Measurements from ENCODE around the gene PDRG1. TPM values are rescaled to one million over a fixed set of nuclear protein-coding genes. Genes with fewer than 3 reads are reported as not detected.
A peak's percentile ranks its signal among the peaks of the same experiment; 100 is the strongest.

Gene PDRG1
- total RNA-seq, 1 experiment from 2014 or later: 48.2 TPM

DNA sequence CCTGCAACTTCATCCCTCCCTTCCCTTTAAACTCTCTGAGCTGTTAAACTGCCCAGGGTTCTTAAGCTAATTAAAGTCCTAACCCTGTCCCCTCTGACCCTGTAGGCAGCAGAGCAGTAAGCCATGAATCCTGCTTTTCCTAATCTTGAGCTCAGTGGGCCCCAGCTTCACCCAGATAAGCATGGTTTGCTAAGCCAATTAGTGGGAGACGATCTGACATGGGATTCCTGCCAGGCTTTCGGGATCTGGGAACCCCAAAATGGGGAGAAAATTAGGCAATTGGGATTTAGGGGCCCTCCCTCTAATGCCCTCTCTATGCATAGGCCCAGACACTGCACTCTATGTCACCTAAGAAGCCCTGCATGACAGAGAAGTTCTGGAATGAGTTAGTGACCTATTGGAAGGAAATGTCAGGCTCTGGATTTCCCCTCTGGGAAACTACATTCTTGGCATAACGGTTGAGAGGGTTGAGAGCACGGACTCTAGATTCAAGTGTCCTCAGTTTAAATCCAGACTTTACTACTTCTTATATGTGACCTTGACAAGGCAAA is 20.7 kb upstream of the PDRG1 start:
- intact Hi-C loops (cut with micrococcal nuclease; ENCODE audit: unreplicated experiment): loop anchor here (5.0 kb wide), 1 partner anchor 45 kb away; no protein-coding TSS in a partner anchor
- peak; percentile 87 for ATAC-seq

DNA sequence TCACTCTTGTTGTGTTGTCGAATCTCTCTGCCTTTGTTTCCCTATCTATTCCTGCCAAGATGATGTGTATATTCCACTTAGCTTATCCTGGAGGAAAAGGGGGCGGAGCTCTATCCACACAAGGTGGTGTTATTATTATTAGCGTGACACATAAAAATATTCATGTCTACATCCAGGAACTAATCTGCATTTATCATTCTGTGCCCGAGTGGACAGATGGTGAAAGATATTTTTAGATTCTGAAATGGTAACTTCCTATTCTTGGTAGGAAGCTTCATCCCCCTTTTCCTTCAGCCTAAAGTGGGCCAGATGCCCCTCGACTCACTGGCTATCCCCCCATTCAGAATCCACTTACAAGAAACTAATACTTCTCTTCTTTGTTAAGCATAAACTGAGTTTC is 18.1 kb upstream of the PDRG1 start:
- ChIA-PET POLR2A (interaction anchor here (1.1 kb wide), 1 partner anchor 90 kb away, joined by 5 read pairs; no protein-coding TSS in a partner anchor), CTCF (no interaction called here)
- Histone ChIP-seq H3K27me3 (ENCODE audit: control insufficient read depth, insufficient read depth, low read length) (peaks cover 9% of the 10 kb centered on the region), H3K9me3 (ENCODE audit: control insufficient read depth, insufficient read depth, low read depth, low read length) (no peaks in the 10 kb centered on the region), H3K4me3 (ENCODE audit: low read depth in 2 of 2, low read length in 2 of 2) (peak overlapping the region in 1 of 2 experiments; percentile 45; a peak in 2 of 4 replicates), H3K4me1 (ENCODE audit: control insufficient read depth, insufficient read depth, low read length) (peaks cover 67% of the 10 kb centered on the region), H3K27ac (ENCODE audit: low read length) (peak overlapping the region; percentile 93), H3K36me3 (ENCODE audit: control insufficient read depth, insufficient read depth, low read length) (no peaks in the 10 kb centered on the region)
- TF ChIP-seq TCF7L2 (IDR thresholded peaks at IDR 0.05; ENCODE audit: low read depth, low read length) (no peak), POLR2AphosphoS5 (IDR thresholded peaks at IDR 0.05; ENCODE audit: low read depth, low read length) (no peak)
- no TSS peak for BruUV-seq (replicated peaks)
- DNase-seq (ENCODE audit: low read depth, low spot score): no peak
- no peak for ATAC-seq
- intact Hi-C loops (cut with micrococcal nuclease; ENCODE audit: unreplicated experiment): loop anchor here (5.0 kb wide), 1 partner anchor 47 kb away; no protein-coding TSS in a partner anchor
- in situ Hi-C loops (cut with HindIII; ENCODE audit: low pct_unique_long_range_greater_than_20kb, low sequenced_read_pairs): loop anchor here (5.0 kb wide), 1 partner anchor 72 kb away; no protein-coding TSS in a partner anchor

More for the DNA sequence above, 20.7 kb upstream of the PDRG1 start:
- CTCF ChIA-PET: interaction anchor here (1.0 kb wide), 1 partner anchor 45 kb away, joined by 3 read pairs; no protein-coding TSS in a partner anchor
- Histone ChIP-seq H3K4me3 (ENCODE audit: low read depth in 2 of 2, low read length in 2 of 2) (no peak overlapping the region), H3K4me1 (ENCODE audit: control insufficient read depth, insufficient read depth, low read length) (peaks cover 79% of the 10 kb centered on the region), H3K27me3 (ENCODE audit: control insufficient read depth, insufficient read depth, low read length) (peaks cover 3% of the 10 kb centered on the region; the same call in 1 of the 2 replicates), H3K27ac (ENCODE audit: low read length) (peak overlapping the region; percentile 93), H3K9me3 (ENCODE audit: control insufficient read depth, insufficient read depth, low read depth, low read length) (no peaks in the 10 kb centered on the region), H3K36me3 (ENCODE audit: control insufficient read depth, insufficient read depth, low read length) (no peaks in the 10 kb centered on the region)
- BruUV-seq (replicated peaks): no TSS peak
- POLR2A ChIA-PET: no interaction called here
- in situ Hi-C loops (cut with HindIII; ENCODE audit: low pct_unique_long_range_greater_than_20kb, low sequenced_read_pairs): loop anchor here (5.0 kb wide), 1 partner anchor 70 kb away; no protein-coding TSS in a partner anchor
- DNase-seq (ENCODE audit: low read depth, low spot score): no peak
- TF ChIP-seq, protein P1, sequence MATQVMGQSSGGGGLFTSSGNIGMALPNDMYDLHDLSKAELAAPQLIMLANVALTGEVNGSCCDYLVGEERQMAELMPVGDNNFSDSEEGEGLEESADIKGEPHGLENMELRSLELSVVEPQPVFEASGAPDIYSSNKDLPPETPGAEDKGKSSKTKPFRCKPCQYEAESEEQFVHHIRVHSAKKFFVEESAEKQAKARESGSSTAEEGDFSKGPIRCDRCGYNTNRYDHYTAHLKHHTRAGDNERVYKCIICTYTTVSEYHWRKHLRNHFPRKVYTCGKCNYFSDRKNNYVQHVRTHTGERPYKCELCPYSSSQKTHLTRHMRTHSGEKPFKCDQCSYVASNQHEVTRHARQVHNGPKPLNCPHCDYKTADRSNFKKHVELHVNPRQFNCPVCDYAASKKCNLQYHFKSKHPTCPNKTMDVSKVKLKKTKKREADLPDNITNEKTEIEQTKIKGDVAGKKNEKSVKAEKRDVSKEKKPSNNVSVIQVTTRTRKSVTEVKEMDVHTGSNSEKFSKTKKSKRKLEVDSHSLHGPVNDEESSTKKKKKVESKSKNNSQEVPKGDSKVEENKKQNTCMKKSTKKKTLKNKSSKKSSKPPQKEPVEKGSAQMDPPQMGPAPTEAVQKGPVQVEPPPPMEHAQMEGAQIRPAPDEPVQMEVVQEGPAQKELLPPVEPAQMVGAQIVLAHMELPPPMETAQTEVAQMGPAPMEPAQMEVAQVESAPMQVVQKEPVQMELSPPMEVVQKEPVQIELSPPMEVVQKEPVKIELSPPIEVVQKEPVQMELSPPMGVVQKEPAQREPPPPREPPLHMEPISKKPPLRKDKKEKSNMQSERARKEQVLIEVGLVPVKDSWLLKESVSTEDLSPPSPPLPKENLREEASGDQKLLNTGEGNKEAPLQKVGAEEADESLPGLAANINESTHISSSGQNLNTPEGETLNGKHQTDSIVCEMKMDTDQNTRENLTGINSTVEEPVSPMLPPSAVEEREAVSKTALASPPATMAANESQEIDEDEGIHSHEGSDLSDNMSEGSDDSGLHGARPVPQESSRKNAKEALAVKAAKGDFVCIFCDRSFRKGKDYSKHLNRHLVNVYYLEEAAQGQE (IDR thresholded peaks at IDR 0.05; ENCODE audit: insufficient read depth in 1 of 2, low read depth in 2 of 2, low read length in 1 of 2): peak in 1 of 2 experiments; percentile 4; a peak in 2 of 4 replicates
- TF ChIP-seq, protein P2, sequence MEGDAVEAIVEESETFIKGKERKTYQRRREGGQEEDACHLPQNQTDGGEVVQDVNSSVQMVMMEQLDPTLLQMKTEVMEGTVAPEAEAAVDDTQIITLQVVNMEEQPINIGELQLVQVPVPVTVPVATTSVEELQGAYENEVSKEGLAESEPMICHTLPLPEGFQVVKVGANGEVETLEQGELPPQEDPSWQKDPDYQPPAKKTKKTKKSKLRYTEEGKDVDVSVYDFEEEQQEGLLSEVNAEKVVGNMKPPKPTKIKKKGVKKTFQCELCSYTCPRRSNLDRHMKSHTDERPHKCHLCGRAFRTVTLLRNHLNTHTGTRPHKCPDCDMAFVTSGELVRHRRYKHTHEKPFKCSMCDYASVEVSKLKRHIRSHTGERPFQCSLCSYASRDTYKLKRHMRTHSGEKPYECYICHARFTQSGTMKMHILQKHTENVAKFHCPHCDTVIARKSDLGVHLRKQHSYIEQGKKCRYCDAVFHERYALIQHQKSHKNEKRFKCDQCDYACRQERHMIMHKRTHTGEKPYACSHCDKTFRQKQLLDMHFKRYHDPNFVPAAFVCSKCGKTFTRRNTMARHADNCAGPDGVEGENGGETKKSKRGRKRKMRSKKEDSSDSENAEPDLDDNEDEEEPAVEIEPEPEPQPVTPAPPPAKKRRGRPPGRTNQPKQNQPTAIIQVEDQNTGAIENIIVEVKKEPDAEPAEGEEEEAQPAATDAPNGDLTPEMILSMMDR (IDR thresholded peaks at IDR 0.05): no peak
- TF ChIP-seq TCF7L2 (IDR thresholded peaks at IDR 0.05; ENCODE audit: low read depth, low read length) (peak; percentile 89), POLR2AphosphoS5 (IDR thresholded peaks at IDR 0.05; ENCODE audit: low read depth, low read length) (peak; percentile 61; the same call in 1 of the 2 replicates), SIN3A (IDR thresholded peaks at IDR 0.05; ENCODE audit: borderline replicate concordance, insufficient read depth, low read depth, low read length) (no peak)
